Measurements from ENCODE around the gene OTOGL.
"Not testable (repeated sequence)": the region's sequence is repeated elsewhere in the genome, so short reads cannot be mapped to it uniquely, and the experiment has no call there.

OTOGL gene

DNA sequence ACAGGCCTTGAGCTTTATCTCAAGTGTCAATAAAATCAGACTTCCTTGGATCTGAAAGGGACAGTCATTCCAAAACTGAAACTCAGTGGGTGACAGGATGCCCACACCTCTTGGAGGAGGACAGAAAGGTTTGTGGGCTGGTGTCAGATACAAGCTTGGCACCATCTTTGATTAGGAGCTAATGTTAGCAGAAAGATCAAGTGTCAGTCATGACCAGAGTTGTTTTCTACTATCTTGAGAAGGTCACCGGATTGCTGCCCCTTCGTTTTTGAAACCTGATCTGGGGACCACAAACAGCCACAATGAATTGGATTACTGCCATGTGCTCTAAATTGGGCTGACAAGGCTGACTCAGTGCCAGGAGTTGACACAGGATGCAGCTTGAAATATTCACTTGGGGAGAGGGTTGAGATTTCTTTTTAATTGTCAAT, 88.3 kb downstream of the OTOGL start:
- DNase-seq, result no peak

DNA sequence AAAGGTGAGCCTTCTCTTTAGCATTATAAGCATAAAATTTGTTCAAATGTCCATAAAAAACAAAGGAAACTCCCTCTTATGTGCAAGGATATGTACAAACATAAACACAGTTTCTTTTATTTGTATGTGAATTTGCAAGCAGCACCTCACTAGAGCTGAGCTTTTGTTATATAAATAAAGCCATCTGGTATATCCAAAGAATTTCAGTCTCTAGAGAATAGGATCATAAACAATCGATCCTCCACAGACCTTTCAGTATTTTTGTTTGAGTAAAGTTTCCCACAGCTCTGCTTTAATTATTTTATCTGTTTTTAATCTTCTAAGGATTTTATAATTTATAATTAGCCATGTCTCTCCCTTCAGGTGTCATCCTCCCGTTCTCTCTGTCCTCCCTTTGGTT, 89.2 kb downstream of the OTOGL start:
- no peak for DNase-seq

DNA sequence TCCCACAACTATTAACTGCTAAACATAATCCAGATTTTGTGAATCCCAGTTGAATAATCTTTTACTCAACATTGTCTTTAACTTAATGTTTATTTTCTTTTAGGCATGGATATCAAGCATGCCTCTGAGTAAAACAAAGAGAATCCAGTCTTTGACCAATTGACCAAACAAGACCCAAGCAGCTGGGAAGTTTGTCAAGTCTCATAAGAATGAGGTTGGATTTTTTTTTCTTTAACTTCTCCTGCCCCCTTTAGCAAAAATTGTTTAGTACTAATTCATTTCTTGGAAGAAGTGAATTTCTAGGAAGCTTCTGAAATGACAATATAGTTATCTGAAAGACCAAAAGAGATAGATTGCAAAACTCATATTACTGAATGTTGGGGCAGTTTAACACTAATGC, 89.9 kb downstream of the OTOGL start:
- DNase-seq, result no peak

DNA sequence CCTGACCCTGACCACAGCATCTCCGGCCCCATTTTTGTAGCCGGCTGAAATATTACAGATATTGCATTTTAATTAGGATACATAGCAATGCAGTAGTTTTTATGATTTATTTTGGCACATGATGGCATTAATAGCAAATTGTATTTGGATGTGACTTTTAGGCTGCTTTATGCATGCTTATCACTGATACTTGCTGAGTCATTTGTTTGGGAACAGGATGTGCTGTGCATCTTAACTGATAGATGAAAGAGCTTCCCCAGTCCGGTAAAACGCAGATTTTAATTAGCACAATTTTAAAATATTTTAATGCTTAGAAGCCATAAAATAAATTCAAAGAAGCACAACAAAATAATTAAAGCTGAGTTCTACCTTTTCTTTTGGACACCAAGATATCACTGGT, 90.7 kb downstream of the OTOGL start:
- no peak for DNase-seq

DNA sequence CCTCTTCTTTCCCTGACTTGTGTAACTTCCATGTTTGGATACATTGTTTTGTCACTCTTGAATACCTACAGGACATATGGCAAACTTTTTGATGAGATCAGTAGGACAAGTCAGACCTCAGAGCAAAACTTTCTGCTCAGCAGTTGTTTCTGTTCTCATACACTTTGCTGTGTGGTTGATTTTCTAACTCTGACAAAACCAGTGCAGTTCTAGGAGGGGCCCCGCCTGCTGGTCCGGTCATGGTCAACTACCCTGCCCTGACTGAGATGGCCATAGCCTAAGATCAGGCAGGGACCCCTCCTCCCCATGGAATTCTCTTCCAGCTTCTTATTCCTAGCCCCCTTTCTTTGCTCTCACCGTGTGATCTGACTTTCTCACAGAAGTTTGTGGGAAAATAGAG, 92.8 kb downstream of the OTOGL start:
- DNase-seq, result no peak

DNA sequence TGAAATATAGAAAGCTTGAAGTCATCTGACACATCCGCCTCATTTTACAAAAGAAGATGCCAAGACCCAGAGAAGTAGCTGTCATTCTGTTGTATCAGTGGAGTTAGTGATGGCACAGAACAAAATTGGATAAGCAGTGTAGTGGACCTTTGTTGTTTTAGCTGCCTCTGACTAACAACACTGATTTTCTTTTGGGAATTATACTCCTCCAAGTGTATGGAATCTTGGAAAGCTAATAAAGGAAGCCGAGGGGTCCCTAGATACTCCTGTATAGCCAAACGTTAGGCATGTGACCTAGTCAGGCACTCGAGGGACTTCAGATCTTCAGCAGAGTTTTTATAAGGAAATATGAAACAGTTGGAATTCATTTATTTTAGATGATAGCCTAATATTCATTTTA, 94.5 kb downstream of the OTOGL start:
- no peak for DNase-seq

DNA sequence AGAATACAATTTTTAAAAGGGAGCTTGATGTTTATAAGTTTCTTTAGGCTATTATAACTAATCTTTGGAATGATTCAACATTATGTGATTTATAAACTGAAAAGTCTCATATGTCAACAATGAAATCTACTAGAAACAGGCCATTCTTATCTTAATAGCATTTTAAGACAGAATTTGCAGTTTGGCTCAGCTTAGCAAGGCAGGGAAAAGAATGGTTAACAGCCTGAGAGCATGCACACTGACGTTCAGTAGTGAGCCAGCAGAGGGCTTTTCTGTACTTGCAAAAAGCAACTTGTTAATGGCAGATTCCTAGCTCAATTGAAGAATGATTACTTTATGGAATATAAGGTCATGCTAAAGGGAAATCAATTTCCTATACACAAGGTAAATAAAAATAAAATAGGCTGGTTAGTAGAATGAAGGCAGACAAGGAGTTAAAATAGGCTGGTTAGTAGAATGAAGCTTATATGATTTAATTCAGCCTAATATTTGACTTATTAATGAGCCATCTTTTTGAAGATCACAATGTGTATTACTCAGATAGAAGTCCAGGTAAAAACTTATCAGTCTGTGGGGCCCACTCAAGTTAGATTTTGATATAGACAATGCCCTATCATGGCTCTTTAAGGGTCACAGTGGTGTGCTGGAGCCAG, 95.9 kb downstream of the OTOGL start:
- DNase-seq, result peak; percentile 57

DNA sequence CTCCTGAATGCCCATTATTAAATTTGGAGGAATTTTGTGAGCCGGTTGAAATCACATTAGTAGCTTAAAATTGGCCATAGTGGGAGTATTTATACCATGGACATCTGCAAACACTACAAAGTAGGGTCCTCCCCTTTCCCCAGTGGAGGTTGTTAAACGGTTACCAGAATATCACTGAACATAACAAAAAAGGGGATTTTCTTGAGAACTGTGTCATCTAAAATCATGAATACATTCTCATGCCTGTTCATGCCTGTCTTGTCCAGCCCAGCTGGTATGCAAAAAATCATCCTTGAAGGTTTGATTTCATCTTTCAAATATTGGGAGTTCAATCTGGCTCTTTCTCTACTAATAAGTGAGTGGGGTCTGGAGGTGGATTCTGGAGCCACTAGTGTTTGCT, 96.4 kb downstream of the OTOGL start:
- no peak for DNase-seq

DNA sequence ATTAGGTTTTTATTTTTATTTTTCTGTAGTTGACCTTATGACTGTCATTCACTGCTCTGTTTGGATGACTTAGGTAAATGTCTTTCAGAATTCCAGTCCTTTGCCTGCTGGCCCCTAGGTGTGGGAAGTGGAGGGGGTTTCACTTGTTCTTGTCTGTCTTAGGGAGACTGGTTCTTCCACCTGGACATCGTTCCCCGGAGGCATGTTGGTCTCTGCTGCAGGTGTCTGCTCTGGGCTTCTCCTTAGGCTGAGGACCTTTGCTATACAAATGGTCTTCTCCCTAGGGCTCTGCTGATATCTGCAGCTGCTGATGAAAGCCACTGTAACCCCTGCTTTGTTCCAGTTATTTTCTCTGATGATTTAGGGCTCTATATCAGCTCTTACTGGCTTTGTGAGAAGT, 97.1 kb downstream of the OTOGL start:
- DNase-seq, result no peak

DNA sequence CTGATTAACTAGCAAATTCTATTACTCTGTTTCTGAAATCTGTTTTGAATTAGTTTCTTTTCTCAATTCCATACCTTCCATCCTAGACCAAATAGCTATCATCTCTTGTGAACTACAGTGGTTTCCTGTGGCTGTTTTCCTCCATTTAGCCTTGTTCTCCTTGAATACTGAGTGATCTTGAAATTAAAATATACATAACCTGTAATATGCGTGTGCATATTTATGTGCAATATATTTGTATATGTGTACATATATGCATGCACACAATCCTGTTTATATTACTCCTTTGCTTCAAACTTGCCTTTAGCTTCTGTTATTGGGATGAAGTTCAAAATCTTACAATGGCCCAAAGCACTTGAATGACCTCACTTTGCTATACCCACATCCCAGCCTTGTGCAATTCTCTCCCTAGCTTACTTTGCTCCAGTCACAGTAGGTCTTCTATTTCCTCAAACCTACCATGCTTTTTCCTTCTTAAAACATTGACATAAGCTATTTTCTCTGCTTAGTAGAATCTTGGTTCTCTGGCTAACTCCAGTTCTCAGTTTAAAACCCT, 99.5 kb downstream of the OTOGL start:
- no peak for DNase-seq

DNA sequence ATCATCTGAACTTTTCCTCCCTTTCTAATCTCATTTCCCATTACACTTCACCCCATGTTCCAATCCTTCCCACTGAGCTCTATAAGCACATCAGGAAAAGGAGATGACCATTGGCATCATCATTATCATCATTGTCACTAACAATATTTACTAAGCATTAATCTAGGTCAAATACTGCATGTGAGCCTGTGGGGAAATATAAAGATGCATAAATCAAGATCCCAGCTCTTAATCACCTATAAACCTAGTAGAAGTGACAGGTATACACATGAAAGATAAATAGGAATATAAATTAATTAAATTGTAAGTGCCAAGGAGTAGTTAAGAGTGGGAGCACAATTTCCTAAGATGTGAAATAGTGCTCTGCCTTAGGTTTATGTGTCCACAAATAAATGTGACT, 100.6 kb downstream of the OTOGL start:
- DNase-seq, result no peak

DNA sequence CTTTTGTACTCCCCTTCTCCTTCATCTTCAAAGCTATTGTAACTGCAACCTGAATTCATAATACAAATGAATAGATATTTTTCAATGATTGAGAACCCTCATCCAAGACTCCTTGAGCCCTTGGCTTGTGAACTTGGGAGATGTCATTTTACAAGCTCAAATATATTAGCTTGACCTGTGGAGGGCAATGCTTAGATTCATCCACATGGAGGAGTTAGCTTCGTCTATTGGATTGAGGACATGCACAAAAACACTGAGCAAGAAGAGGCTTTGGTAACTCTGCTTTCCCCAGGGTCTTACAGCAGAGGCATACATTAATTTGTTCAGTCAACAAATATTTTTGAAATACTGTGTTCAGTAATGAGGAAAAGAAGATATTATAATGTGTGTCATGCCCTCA, 101.1 kb downstream of the OTOGL start:
- DNase-seq, result no peak

DNA sequence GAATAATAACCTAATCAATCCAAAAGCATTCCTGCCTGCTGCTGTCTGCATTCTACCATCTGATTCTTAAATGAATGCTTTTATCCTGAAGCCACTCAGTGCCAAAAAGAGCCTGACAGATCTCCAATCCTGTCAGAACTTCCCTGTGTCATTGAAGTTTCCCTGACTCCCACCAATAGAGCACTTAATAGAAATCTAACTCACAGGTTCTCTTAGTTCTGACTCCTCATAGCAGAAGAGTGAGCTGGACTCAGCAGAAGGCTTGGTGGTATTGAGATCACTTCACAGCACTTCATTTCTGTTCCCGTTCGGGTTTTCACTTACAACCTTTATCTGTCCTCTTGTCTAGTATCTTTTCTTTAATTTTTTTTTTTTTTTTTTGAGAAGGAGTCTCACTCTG, 102.6 kb downstream of the OTOGL start:
- no peak for DNase-seq

DNA sequence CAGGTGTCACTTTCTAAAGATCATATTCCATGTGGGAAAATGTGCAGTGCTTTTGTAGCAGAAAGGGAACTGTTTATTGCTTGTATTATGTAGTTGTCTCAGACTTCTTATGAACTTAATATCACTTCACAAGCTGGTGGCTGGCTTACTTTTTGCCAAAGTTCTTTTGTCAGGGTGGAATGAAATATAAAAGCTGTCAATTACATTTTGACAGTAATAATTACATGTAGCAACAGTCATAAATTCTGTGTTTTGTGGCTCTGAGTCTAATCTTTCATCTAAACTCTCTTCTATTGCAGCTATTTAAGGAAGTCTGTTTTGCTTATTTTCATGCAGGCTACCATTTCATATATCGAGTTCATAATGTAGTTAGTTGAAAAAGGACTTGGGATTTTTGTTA, 106.6 kb downstream of the OTOGL start:
- no peak for DNase-seq

DNA sequence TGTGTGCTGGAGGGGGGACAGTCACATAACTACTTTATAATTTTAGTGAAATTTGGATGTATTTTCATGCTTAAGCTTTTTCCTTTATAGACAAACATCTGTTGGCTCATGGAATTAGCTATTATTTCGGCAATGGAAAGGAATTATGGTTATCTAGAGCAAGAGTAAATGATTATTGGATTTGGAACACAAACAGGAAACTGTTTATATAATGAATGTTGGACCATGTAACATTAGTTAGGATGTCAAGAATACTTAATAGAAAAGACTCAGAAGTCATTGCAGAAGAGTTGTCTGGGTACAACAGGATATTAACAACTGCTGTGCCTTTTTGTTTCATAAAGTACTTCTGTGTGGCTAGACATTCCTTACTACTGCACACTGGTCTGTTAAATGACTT, 108.7 kb downstream of the OTOGL start:
- DNase-seq, result no peak

DNA sequence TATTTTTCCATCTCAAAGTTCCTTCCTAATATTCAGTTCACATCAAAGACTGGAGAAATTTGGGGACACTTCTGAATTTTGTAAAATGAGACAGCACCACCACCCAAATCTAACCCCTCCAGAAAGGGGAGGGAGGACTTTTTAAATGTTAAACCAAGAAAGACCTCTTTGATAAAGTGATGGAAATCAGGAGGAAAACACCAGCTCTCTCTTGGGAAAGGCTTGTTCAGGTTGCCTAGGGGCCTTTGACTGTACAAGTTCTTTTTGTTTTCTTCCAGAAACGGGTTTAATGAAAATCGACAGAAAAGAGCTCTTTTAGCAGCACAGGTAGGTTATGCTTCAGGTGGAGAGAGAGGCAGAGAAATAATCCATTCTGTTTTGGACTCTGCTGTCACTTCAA, 112.3 kb downstream of the OTOGL start:
- DNase-seq, result no peak

DNA sequence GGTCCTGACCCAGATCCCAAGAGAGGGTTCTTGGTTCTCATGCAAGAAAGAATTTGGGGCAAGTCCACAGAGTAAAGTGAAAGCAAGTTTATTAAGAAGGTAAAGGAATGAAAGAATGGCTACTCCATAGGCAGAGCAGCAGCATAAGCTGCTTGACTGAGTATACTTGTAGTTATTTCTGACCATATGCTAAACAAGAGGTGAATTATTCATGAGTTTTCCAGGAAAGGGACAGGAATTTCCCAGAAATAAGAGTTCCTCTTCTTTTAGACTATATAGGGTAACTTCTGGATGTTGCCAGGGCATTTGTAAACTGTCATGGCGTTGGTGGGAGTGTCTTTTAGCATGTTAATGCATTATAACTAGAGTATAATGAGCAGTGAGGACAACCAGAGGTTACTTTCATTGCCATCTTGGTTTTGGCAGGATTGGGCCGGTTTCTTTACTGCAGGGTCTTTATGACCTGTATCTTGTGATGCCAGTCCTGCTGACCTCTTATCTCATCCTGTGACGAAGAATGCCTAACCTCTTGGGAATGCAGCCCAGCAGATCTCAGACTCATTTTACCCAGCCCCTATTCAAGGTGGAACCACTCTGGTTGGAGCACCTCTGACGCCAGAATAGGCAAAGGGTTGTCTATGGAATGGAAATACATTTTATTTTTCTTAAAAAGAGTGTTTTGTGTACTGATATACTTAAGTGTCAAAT, 113.8 kb downstream of the OTOGL start:
- DNase-seq, result no peak

DNA sequence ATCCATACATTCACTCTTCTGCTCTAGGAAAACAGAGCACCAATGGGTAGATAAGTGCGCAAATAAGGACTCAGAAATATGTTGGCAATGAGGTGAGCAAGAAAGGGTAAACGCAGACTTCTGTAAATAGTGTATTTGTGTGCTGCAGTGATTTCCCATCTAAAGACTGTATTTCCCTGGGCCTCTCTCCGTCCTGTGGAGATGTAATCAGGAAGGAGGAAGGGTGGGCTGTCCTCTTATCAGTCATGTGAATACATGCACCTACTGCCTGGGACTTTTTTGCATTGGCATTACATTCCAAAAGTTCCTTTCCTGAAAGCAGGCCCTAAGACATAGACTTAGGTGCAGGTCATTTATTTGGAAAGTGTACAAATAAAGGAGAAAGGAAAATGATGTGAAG, 114.5 kb downstream of the OTOGL start:
- DNase-seq, result no peak

DNA sequence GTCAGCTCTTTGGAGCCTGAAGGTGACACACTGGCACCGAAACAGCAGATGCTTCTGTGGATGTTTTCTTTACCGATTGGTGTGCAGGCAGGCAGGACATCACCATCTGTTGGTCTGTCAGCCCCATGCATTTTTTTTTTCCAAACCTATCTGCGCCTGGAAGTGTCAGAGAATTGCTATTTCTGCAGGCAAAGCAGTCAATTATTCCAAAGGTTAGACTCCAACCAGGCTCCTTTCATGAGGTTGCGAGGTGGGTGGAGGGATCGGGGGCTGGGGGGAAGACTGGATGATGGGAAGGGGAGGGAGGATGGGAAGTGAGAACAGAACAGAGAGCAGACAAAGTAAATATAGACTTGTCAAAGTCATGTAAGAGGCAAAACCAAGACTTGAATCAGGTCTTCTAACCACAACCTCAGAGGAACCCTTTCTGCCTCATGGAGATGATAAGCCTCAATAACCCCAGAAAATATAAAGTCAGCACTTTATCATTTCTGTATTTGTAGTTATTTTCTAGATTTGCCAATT, 117.7 kb downstream of the OTOGL start:
- DNase-seq, result no peak

DNA sequence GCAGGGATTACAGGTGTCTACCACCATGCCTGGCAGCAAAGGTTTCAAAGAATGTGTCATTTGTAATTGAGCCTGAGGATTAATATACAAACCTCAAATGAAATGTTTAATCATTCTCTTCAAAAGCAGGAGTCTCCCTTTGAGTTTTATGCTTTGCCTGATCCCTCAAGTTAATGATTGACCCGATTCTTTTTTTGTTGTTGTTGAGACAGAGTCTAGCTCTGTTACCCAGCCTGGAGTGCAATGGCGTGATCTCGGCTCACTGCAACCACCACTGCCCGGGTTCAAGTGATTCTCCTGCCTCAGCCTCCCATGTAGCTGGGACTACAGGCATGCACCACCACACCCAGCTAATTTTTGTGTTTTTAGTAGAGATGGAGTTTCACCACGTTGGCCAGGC, 119.6 kb downstream of the OTOGL start:
- DNase-seq, result peak; percentile 25

DNA sequence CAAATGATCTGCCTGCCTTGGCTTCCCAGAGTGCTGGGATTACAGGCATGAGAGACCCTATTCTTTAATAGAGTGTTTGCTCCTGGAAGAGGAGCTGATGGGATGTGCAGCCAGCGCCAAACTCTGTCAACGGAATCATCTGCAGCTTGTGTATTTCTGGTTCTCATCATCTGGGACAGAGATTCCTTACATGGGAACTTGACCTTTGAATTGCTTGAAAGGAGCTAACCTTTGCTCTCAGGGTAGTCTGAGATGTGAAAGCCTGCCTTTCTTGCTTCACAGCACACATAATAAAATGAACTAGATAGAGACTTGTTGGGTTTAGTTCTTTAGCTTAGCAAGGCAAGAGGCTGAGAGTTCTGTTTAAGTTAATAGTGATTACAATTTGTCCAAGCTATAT, 120.0 kb downstream of the OTOGL start:
- DNase-seq, result no peak

DNA sequence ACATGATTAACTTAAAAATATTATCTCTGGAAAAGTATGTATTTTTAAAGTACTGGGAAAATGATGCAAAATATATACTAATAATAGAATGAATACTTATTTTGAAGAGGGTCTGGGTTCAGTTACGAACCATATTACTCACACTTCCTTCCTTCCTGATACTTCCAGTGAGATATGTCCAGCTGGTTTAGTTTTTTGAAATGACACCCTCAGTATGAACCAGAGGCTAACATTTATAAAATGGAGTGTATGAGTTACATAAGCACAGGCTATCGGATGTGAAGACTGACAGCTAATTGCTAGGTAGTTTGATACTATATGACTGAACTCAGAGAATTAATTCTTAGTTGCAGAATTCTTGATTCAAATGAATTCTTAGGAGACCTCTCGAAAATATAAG, 122.9 kb downstream of the OTOGL start:
- no peak for DNase-seq

DNA sequence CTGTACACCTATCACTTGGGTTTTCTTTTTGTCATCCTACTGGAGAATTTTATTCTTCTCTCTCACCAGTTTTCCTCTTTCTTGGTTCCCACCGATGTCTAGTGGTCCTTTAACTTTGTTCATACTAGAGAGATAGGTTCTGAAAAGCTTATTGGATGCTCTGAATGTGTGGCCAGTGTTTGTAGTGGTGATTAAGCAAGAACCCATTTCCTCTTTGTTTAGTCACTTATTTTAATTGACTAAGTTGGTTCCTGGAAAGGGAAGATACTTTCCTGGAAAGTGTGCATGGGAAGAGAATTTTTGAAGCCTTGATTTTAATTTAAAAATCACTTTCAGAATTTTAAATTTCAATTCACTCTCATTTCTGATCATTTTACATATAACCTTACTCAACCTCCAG, 127.2 kb downstream of the OTOGL start:
- peak; percentile 15 for DNase-seq

DNA sequence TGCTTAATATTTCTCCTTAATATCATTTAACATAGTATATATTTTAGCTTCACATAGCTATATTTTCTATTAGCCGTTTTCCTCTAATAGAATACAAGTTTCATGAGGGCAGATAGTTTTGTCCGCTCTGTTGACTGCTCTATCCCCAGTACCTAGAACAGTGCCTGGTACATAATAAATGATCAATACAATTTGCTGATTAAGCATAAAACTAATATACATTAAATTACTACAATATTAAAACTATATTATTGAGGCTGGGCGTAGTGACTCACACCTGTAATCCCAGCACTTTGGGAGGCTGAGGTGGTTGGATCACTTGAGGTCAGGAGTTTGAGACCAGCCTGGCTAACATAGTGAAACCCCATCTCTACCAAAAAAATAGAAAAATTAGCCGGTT, 128.6 kb downstream of the OTOGL start:
- not testable (repeated sequence) for DNase-seq

DNA sequence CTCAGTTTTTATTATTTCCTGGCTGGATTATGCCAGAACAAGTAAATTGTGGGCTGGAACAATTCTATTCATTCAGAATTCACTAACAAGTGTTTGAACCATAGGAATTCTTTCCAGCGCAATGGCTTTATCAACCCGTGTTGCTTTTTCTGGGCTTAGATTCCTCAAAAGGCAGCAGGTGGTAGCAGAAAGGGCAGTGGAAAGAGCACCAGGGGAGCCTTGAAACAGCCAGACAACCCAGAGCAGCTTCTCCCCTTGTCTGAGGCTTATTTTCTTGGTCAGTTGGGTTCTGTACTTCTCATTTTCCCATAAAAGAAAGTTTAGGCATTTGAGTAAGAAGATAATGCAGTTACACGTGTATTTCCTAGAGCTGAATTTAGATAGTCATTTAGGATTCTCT, 130.7 kb downstream of the OTOGL start:
- no peak for DNase-seq

Data from kidney glomerular epithelial cell (primary cell).